ENCODE data around the gene RCBTB2.

RCBTB2 gene

GRCh38 chr13:48502601-48503319, 30.1 kb downstream of the RCBTB2 start:
- in situ Hi-C loops (cut with MboI; ENCODE audit: low sequenced_read_pairs, unreplicated experiment) = no loop called here
- no peak for DNase-seq (ENCODE audit: low spot score)

DNA sequence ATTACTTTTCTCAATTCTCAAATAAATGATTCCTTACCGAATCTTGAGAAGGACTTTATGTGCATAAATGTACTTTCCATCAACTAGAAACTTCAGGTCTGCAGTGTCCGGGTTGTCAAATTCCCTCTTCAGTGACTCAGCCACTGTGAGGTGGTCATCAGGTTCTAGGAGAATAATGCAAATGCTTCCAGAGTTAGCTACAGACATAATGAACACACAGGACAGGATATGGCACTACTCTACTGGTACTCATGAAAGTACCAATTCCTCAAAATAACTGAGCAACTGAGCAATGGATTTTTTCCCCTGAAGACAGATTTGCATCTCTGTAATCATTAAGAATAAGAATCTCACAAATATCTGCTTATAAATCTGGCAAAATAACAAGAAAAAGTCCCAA, 31.2 kb downstream of the RCBTB2 start:
- no peak for TF ChIP-seq CTCF (IDR thresholded peaks at IDR 0.05; ENCODE audit: borderline replicate concordance, control extremely low read depth, extremely low read depth, insufficient read depth, missing control alignments)
- DNase-seq (ENCODE audit: low spot score) = no peak
- in situ Hi-C loops (cut with MboI; ENCODE audit: low sequenced_read_pairs, unreplicated experiment) = no loop called here

More at GRCh38 chr13:48502601-48503319, 30.1 kb downstream of the RCBTB2 start:
- no peak for TF ChIP-seq CTCF (IDR thresholded peaks at IDR 0.05; ENCODE audit: borderline replicate concordance, control extremely low read depth, extremely low read depth, insufficient read depth, missing control alignments)

- no peak for DNase-seq (ENCODE audit: low spot score)
- in situ Hi-C loops (cut with MboI; ENCODE audit: low sequenced_read_pairs, unreplicated experiment) = no loop called here
- no peak for TF ChIP-seq CTCF (IDR thresholded peaks at IDR 0.05; ENCODE audit: borderline replicate concordance, control extremely low read depth, extremely low read depth, insufficient read depth, missing control alignments)
These were observed 32.2 kb downstream of the RCBTB2 start for GRCh38 chr13:48500652-48501197.

DNA sequence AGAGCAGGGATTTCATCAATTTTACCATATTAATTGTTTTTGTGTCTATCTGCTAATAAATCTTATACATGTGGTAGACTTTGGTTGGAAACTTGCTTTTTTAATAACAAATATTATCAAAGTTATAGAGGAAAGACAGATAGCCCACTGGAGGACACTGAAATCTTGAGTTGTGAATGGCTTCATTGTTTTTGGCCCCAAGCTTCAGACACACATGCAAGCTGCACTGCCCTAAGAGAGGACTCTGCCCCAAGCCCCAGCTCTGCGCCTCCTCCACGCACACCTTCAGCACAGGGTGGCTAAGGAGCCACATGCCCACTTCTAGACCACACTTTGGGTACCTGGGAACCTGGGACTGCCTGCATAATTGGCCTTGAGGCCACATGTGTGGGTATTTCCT, 35.2 kb downstream of the RCBTB2 start:
- DNase-seq (ENCODE audit: low spot score) = no peak
- in situ Hi-C loops (cut with MboI; ENCODE audit: low sequenced_read_pairs, unreplicated experiment) = loop anchor here (10.0 kb wide), 1 partner anchor 77 kb away; no protein-coding TSS in a partner anchor
- no peak for TF ChIP-seq CTCF (IDR thresholded peaks at IDR 0.05; ENCODE audit: borderline replicate concordance, control extremely low read depth, extremely low read depth, insufficient read depth, missing control alignments)

DNA sequence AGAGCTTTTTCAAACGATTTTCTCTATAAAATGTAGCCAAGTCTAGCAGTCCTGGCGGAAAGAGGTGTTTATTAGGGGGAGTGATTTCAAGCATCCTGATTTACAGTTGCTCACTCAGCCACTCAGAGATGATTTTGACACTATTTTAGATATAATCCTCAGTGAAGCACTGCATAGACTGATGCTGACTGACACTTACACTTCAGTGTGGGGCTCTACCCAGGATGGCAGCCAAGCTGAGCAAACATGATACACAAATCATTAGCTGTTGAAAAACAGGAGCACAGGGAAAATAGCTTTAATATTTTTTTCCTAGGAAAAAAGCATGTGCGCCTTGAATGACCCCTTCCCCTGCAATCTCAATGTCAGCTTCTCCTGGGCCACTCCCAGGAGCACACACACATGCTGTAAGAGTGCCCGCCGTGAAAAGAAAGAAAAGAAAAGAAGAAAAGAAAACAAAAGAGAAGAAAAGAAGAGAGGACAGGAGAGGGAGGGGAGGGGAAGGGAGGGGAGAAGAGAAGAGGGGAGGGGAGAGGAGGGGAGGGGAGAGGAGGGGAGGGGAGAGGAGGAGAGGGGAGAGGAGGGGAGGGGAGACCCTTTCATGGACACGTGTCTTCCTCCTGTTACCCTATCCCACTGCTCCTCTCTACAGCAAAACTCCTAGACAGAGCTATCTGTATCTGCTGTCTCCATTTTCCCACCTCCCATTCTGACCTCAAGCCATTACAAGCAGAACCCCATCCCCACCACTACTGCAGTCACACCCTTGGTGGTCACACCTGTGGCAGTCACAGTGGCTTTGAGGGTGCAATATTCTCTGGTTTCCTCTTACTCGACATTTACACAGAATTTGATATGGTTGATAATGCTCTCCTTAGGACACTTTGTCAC, 36.4 kb downstream of the RCBTB2 start:
- DNase-seq (ENCODE audit: low spot score) = no peak
- TF ChIP-seq CTCF (IDR thresholded peaks at IDR 0.05; ENCODE audit: borderline replicate concordance, control extremely low read depth, extremely low read depth, insufficient read depth, missing control alignments) = no peak
- in situ Hi-C loops (cut with MboI; ENCODE audit: low sequenced_read_pairs, unreplicated experiment) = loop anchor here (10.0 kb wide), 1 partner anchor 78 kb away; no protein-coding TSS in a partner anchor

DNA sequence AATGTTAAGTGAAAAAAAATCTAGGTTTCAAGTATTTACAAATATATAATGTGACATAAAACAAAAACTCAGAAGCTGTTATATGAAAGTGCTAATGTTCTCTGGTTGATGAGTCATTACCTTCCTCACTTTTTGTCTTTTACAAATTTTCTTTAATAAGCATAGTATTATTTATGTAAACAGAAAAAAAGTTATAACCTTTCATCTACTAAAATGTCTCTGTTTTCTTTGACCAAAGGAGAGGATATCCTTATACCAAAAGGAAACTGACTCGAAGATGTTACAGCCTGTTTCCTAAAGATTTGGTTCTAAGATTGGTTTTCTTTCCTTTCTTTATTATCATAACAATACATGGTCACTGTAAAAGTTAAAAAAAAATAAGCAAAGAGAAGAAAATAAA, 38.0 kb downstream of the RCBTB2 start:
- in situ Hi-C loops (cut with MboI; ENCODE audit: low sequenced_read_pairs, unreplicated experiment) = loop anchor here (10.0 kb wide), 1 partner anchor 80 kb away; no protein-coding TSS in a partner anchor

More for the DNA sequence above, 38.0 kb downstream of the RCBTB2 start:
- TF ChIP-seq CTCF (IDR thresholded peaks at IDR 0.05; ENCODE audit: borderline replicate concordance, control extremely low read depth, extremely low read depth, insufficient read depth, missing control alignments) = no peak
- no peak for DNase-seq (ENCODE audit: low spot score)

All from GM13976 (cell line).